ENCODE results near the gene RNU2-63P.
A peak's percentile ranks its signal among the peaks of the same experiment; 100 is the strongest.
"Not testable (repeated sequence)": the region's sequence is repeated elsewhere in the genome, so short reads cannot be mapped to it uniquely, and the experiment has no call there.

The RNU2-63P gene

DNA sequence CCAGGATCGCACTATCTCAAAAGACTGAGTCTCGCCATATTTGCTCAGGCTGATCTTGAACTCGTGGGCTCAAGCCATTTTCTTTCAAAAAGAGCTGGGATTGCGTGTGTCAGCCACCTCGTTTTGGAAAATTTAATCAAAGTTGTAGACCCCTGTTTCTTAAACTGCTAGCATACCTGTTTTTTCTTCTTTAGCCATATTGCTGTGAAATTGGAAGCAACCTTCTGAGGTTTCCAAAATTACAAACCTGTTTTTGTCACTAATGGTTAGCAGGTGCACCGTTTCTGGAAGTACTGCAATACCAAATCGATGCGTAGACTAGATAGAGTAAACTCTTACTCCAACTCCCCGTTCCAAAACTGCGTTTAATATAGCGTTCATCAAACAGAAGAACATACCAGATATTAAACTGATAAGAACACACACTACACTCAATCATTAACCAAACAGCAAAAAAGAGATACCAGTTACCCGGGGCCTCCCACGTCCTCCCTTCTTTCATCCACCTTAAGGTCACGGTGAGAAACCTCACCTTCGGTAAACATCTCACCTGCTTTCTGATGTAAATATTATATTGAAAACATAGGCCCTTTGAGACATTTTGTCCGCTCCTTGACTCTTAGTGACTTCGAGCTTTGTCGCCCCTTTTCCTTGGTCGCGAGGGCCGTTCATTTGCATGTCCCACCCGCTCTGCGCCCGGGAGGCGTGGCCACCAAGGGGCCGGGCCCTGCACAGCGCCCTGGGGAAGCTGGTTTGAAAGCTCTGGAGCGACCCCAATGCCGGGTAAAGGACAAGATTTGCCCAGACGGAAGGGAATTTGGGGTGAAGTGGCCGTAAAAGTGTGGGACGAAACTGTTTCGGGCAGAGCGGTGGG lies at the start of gene RNU2-63P:
TSS of gene RNU2-63P (minus strand) at position 462 of the 874 bp plus-strand sequence.
- DNase-seq (ENCODE audit: low read depth) = peak; percentile 67

DNA sequence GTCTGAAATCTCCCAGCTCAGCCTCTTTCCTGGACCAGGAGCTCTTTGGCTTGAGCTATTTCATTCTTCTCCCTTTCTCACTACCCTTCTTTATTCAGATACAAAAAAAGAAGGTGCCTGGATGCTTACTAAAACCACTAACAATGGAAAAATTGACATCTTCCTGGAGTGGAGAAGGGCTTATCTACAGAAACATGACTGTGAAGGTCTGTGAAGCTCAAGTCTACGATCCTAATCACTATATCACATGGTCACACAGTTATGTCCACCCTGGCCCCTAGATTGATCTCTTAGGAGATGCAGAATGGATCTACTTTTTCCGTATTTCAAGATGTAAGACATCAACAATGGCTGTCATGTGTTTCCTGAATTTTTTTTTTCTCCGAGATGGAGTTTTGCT lies 44.9 kb upstream of the RNU2-63P start:
- DNase-seq (ENCODE audit: low read depth) = no peak

DNA sequence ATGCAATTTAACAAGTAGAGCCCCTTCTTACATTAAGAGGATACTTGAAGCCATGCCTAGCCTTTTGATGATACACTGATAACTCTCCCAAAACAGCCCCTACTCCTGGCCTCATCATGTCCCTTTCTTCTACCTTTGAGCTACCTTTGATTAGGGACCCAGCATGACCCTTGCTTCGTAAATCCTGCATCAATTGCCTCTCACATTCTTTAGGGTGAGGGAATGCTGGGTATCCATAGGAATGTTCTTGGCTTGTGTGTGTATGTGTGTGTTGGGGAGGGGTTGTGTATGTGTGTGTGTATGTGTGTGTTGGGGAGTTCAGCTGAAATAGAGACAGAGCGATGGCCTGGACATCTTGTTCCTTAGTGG lies 44.5 kb upstream of the RNU2-63P start:
- DNase-seq (ENCODE audit: low read depth) = no peak

DNA sequence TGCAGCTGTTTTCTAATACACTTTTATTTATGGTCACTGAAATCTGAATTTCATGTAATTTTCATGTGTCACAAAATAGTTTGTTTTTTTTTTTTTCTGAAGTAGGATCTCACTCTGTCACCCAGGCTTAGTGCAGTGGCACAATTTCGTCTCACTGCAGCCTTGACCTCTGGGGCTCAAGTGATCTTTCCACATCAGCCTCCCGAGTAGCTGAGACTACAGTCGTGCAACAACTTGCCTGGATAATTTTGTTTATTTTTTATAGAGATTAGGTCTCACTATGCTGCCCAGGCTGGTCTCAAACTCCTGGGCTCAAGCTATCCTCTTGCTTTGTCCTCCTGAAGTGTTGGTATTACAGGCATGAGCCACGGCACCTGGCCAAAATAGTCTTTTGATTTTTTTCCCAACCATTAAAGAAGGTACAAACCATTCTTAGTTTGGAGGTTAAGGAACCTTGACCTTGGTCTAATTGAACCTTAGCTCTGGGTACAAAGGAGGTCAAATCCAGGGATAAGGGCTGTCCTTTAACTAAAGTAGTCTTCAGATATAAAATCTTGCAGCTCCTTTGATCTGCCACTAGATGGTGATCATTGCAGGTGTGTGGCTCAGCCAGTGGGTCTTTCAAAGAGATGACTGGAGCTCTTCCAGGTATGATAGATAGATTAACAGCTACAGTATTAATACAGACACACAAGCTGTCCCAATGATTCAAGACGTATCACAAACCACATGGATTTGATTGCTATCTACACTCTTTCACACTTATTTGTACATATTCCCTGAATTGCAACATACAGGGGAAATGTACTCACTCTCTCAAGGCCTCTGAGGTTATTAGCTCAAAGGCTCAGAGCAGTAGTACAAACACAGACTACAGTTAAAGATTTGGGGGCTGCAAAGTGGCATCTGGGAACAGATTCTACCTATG lies 43.9 kb upstream of the RNU2-63P start:
- no peak for DNase-seq (ENCODE audit: low read depth)

DNA sequence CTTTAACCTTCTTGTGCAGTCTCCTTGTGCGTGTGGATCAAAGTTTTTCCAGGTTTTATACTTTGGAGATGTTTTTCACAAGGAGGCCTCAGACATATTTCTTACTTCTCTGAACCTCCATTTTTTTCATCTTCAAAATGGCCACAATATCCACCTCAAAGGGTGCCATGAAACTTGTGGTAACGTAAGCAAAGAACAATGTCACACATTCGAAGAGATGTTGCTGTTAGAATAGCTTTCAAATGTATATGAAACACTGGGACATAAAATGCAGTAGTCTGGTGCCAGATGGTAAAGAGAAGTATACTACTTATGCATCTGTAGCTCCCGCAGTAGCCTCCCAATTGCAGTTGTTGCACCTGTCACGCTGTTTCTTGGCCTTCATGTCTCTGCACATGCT lies 41.8 kb upstream of the RNU2-63P start:
- DNase-seq (ENCODE audit: low read depth) = no peak

DNA sequence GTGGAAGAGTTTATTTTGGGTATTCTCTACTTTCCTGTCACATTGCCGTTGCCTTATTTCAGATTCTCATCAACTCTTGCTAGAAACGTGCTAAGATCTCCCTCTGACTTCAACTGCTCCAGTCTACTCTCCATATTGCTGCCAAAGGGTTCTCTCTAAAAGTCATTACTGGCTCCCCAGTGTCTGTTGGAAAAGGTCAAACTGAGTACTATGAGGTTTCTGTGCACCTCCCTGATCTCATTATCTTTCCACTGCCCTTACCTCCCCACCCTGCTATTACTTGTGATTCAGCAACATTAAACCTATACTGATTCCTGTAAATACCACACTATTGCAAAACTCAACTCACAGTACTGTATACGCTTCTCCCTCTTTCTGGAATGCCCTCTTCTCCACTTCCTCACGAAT lies 41.1 kb upstream of the RNU2-63P start:
- DNase-seq (ENCODE audit: low read depth) = no peak

DNA sequence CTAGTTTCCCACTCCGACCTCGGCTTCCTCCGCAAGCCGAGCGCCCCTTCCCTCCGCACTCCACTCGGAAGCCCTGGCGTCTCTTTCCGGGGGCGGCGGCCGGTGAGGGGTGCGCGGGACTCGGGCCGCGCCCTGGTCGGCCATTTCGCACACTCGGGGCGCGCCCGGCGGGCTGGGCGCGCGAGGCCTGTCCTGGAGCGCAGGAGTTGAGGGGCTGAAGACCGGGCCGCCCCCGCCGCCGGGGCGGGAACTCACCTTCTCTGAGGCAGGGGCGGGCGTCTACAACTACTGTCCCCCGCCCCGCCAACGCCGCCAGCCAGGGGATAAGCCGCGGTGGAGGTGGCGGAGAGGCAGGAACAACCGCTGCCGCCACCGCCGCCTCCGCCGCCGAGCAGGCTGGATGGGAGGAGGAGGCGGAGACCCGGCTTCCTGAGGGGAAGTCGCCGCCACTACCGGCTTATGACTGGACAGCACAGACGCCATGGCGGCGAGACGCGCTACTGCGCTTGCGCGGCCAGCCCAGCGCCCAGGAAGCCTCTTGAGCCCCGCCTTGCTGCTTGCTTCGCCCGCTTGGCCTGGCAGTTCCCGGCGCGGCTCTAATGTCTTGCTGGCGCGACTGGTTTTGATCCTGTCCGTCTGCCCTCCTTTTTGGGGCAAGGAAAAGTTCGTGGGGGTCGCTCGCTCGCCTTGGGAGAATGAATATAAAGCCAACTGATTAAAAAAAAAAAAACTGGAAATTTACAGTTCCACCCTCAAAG lies 39.2 kb upstream of the RNU2-63P start, which contains the start of gene KRCC1:
TSS of gene KRCC1 (minus strand) at position 413 of the 758 bp plus-strand sequence. CDS start 27,220 bp downstream, outside the sequence.
- DNase-seq (ENCODE audit: low read depth) = peak; percentile 92

DNA sequence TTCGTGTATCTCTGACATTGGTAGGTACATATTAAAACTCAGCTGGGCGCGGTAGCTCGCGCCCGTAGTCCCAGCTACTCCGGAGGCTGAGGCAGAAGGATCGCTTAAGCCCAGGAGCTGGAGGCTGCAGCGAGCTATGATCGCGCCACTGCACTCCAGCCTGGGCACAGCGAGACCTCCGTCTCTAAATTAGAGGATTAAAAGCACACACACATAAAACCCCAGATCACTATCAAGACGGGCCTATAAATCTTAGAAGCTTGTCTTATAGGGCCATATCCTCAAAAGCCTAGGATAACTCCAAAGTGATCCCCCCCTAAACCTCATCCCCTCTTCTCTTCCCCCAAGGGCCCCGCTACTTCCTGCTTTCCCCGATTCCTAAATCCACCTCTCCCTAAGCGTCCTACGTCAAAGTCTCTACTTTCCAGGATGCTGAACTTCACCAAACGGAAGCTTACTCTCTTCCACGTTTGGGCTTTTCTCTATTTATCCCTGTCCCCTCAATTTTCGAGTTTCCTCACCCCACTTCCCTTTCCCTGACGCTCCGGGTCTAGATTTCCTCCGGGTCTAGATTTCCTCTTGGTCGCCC lies 38.5 kb upstream of the RNU2-63P start:
- no peak for DNase-seq (ENCODE audit: low read depth)

DNA sequence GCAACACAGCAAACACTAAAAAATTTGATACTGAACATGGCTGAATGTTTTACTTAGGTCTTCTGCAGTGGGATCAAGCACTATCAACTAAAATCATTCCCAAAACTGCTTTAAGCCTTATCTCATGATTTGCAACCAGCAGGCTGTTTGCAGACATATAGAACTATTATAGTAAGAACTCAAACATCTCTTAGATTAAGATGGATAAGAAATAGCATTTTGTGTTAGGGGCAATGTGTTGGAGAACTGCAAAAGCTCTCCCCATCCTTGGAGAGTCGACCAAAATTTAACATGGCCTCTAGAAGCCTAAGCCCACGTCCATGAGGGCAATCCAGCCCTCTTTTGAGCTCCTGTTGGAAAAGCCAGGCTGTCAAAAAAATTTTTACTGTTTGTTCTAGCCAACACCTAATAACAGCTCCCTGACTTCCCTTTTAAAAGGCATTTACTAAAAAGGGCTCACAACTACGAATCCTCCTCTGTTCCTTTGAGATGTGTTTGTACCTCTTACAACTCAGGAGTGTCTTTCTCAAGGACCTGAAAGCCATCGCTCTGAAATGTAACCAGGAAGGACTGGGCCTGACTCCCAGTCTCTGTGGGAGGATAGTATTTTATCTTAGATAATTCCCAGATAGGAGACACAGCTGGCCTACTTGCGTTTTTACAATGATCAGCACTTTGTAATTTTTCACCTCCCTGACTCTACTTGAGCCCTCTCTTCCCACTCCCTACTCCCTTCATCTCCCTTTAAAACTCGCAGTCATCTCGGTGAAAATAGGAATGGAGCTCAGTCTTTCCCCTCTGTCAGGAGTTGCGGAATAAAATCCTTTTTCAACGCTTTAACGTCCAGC lies 37.8 kb upstream of the RNU2-63P start:
- no peak for DNase-seq (ENCODE audit: low read depth)

DNA sequence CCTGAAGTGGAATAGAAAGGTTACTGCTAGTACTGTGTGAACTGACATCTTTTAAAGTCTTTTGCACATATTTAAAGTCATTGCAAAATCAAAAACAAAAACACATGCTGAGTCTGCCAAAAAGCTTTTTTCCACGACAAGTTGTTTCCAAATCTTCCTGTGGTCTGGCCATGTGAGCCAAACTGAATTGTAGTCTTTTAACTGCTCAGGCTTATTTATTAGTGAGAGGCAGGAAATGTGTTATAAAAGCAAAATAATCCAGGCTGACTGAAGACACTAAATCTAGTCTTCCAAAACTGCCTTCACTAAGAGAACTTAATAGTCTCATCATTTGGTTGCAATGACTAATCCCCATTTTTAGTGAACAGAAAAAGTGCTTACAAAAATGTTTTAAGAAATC lies 36.9 kb upstream of the RNU2-63P start:
- DNase-seq (ENCODE audit: low read depth) = no peak

DNA sequence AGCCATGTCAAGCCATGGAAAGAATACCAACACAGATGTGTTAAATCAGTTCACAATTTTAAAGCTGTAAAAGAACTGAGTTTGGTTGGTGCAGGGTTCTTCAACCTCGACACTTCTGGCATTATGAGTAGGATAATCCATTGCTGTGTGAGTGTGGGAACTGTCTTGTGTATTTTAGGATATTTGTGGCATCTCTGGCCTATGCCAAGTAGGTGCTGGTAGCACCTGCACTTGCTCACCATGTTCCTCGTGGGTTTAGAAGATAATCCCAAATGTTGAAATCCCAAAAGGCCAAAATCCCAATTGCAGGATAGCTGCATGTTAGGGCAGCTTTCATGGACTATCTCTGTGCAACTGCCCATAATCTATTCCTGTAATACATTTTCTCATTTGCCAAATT lies 35.4 kb upstream of the RNU2-63P start:
- DNase-seq (ENCODE audit: low read depth) = no peak

DNA sequence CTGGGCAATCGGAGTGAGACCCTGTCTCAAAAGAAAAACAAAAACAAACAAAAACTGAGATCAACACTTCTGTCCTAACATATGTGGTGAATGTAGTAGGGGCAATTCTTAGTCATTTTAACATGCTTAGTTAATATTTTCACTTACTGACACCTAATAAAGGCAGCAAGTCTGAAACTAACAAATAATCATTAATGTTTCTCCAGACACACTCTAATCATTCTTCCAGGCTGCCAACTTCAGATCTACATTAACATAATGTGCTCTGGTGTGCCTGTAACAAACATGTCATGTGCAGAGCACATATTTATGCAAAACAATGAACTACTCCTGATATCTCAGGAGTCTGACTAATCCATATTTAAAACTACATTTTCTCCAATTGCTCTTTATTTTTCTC lies 33.3 kb upstream of the RNU2-63P start:
- DNase-seq (ENCODE audit: low read depth) = no peak

DNA sequence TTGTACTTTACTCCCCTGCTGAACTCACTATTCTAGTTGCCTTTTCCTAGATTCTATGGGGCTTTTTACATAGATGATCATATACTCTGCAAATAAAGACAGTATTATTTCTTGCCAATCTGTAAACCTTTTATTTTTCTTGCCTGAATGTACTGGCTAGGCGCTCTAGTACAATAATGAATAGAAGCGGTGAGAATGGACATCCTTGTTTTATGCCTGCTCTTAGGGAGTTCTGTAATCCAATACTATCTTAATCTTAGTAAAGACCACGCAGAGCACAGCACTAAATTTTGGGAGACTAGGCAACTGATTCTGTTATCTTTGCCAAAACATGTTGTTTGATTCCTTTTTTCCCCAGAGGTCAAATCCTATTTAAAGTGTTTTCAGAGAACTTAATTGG lies 32.2 kb upstream of the RNU2-63P start:
- DNase-seq (ENCODE audit: low read depth) = no peak

DNA sequence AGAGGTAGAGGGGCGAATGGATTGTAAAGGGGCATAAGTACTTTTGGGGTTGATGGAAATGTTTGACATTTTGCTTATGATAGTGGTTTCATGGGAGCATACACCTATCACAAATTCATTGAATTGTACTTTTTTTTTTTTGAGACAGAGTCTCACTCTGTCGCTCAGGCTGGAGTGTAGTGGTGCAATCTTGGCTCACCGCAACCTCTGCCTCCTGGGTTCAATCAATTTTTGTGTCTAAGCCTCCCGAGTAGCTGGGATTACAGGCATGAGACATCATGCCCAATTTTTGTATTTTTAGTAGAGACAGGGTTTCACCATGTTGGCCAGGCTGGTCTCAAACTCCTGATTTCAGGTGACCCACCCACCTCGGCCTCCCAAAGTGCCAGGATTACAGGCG lies 29.2 kb upstream of the RNU2-63P start:
- DNase-seq (ENCODE audit: low read depth) = not testable (repeated sequence)

DNA sequence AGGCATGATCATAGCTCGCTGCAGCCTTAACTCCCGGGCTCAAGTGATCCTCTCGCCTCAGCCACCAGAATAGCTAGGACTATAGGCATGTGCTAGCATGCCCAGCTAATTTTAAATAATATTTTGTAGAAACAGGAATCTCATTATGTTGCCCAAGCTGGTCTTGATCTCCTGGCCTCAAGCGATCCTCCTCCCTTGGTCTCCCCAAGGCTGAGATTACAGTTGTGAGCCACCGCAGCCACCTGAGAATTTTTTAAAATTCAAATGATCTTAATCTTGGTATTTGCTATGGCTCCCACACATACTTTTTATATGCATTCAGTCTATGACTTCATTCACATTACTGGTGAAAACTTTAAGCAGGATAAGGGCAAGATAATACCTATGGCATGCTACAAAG lies 26.1 kb upstream of the RNU2-63P start:
- no peak for DNase-seq (ENCODE audit: low read depth)

DNA sequence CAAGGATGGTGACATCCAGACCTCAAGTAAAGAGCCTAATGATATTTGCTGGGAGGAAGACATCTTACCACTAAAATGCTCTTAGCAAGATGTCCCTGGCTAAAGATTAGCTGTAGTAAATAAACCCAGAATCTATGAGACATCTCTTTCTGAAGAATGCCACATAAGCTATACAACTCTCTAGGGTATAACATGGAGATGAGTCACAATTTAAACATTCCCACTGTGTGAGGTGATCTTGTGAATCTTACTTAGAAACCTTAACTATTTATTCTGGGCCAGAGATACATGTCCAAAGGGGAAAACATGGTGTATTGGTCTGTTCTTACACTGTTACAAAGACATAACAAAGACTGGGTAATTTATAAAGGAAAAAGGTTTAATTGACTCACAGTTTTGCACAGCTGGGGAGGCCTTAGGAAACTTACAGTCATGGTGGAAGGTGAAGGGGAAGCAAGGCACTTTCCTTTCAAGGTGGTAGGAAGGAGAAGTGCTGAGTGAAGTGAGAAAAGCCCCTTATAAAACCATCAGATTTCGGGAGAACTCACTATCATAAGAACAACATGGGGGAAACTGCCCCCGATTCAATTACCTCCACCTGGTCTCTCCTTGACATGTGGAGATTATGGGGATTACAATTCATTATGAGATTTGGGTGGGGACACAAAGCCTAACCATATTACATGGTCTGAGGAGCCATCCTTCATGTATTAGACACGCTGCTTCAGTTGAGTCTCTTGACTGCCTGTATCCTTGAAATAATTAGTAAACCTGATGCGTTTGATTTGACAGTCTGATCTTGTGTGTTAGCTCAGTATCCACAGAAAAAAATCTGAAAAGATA lies 22.1 kb upstream of the RNU2-63P start:
- no peak for DNase-seq (ENCODE audit: low read depth)

DNA sequence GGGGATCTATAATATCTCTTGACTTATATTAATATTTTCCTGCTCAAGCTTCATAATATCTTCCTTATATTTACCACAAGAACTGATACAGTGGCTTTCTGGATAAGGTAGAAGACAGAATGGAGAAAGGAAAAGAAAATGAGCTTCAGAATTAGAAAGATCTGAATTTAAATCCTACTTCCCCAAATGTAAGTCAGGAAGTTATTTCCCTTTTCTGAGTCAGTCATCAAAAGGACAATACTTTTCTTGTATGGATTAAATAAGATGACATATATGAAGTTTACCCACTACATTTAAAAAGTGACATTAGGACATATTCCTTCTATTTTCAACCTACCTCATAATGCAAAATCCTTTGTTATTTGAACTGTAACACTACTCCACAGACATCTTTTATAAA lies 20.3 kb upstream of the RNU2-63P start:
- DNase-seq (ENCODE audit: low read depth) = no peak

DNA sequence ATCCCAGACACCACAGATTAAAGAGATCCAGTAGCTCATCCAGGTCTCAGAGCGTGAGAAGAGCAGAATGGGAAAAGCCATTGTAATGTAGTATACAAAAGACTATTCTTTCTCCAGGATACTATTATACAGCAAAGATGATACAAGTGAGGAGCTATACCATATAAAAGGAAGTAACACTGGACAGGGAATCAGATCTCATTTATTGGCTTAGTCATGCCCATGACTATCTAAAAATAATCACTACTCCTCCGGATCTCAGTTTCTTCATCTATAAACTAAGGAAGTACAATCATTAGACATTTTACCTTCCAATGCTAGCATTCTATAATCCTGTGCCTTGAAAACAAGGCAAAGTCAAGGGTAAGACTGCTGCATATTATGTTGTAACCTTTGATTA lies 19.8 kb upstream of the RNU2-63P start:
- DNase-seq (ENCODE audit: low read depth) = no peak

DNA sequence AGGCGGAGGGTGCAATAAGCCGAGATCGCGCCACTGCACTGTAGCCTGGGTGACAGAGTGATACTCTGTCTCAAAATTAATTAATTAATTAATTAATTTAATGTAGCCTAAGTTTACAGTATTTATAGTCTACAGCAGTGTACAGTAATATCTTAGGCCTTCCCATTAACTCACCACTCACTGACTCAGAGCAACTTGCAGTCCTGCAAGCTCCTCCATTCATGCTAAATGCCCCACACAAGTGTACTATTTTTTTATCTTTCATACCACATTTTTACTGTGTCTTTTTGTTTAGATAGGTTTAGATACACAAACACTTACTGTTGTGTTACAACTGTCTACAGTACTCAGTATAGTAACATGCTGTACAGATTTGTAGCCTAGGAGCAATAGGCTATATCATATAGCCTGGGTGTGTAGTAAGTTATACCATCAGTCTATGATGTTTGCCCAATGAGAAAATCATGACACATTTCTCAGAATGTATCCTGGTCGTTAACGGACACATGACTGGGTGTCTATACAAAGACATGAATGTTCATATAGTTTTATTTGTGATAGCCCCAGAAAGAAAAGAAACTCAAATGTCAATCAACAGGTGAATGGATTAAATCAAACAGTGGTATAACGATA lies 15.8 kb upstream of the RNU2-63P start:
- DNase-seq (ENCODE audit: low read depth) = no peak

Data from activated T-helper 9 cell treated with anti-CD3 and anti-CD28 coated beads, Interleukin-2, amount 50 U/mL, for 16 hours (primary cell).